Fibroblast of gingiva (primary cell): ENCODE results near the gene ADAT2.
"Not testable (repeated sequence)": the region's sequence is repeated elsewhere in the genome, so short reads cannot be mapped to it uniquely, and the experiment has no call there.

Experiments used
- DNase-seq: peaks from one replicate; pipeline ENCODE4 v3.0.0-alpha.2; 2011; ENCODE audit warnings: low read depth

ADAT2 gene

GRCh38 chr6:143450453-143451371 is at the start of gene ADAT2, which contains the start of gene PEX3:
TSS of gene ADAT2 (minus strand) at chr6:143450695. CDS start at chr6:143450658, 37 bp downstream.
TSS of gene PEX3 (plus strand) at chr6:143450805. CDS start at chr6:143451043, 238 bp downstream.
- DNase-seq, result peak; percentile 95

- DNase-seq, result no peak
Measured at GRCh38 chr6:143498428-143498827, 47.9 kb upstream of the ADAT2 start.

- DNase-seq, result no peak
Measured at GRCh38 chr6:143496974-143497373, 46.5 kb upstream of the ADAT2 start.

- DNase-seq, result no peak
Measured at GRCh38 chr6:143490775-143491174, 40.3 kb upstream of the ADAT2 start.

- DNase-seq, result no peak
Measured at GRCh38 chr6:143490244-143490643, 39.7 kb upstream of the ADAT2 start.

GRCh38 chr6:143486752-143487151 is 36.3 kb upstream of the ADAT2 start:
- DNase-seq, result no peak

- DNase-seq, result peak; percentile 13
Measured at GRCh38 chr6:143485967-143486366, 35.5 kb upstream of the ADAT2 start.

GRCh38 chr6:143482593-143482992 is 32.1 kb upstream of the ADAT2 start:
- DNase-seq, result no peak

- DNase-seq, result no peak
Measured at GRCh38 chr6:143478479-143479062, 28.1 kb upstream of the ADAT2 start.

GRCh38 chr6:143476545-143476944 is 26.1 kb upstream of the ADAT2 start:
- DNase-seq, result no peak

GRCh38 chr6:143471822-143472221 is 21.3 kb upstream of the ADAT2 start:
- DNase-seq, result no peak

GRCh38 chr6:143468823-143469222 is 18.3 kb upstream of the ADAT2 start:
- DNase-seq, result not testable (repeated sequence)

GRCh38 chr6:143468026-143468425 is 17.5 kb upstream of the ADAT2 start:
- no peak for DNase-seq

GRCh38 chr6:143465546-143465945 is 15.1 kb upstream of the ADAT2 start:
- DNase-seq, result peak; percentile 3

GRCh38 chr6:143457563-143458359 is 7.3 kb upstream of the ADAT2 start:
- no peak for DNase-seq

- DNase-seq, result peak; percentile 11
Measured at GRCh38 chr6:143451531-143451930, 1.0 kb upstream of the ADAT2 start.

GRCh38 chr6:143449714-143450452 is 612 bp downstream of the ADAT2 start:
- peak; percentile 33 for DNase-seq

GRCh38 chr6:143449082-143449713 is 1.3 kb downstream of the ADAT2 start:
- DNase-seq, result no peak

- not testable (repeated sequence) for DNase-seq
Measured at GRCh38 chr6:143447865-143448264, 2.6 kb downstream of the ADAT2 start.

- DNase-seq, result no peak
Measured at GRCh38 chr6:143443096-143443495, 7.4 kb downstream of the ADAT2 start.
